ENCODE results near the gene OTUB2. TPM values are rescaled to one million over a fixed set of nuclear protein-coding genes. Genes with fewer than 3 reads are reported as not detected.
A peak's percentile ranks its signal among the peaks of the same experiment; 100 is the strongest.

Gene OTUB2
- total RNA-seq, 1 experiment from 2014 or later = 7.7 TPM

DNA sequence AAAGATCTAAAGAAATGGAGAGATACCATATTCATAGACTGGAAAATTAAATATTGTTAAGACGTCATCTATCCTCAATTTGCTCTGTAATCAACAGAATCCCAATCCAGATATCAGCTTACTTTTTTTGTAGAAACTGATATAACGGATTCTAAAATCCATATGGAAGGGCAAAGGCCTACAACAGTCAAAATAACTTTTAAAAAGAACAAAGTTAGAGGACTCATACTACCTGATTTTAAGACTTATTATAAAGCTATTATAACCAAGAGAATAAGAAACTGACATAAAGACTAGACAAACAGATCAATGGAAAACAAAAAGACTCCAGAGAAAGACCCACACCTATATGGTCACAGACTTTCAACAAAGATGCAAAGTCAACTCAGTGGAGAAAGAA lies 48.9 kb downstream of the OTUB2 start:
- Histone ChIP-seq H3K79me2 (ENCODE audit: low read length) (peaks cover 100% of the 10 kb centered on the region), H3K4me1 (ENCODE audit: insufficient read depth, low read length) (peaks cover 28% of the 10 kb centered on the region), H3K9me3 (ENCODE audit: low read length) (peaks cover 9% of the 10 kb centered on the region; the same call in 1 of the 2 replicates), H3K9me2 (replicated peaks; ENCODE audit: low read length) (no peaks in the 10 kb centered on the region), H3K36me3 (ENCODE audit: low read depth, low read length) (peaks cover 61% of the 10 kb centered on the region), H4K20me1 (ENCODE audit: low read length) (peaks cover 39% of the 10 kb centered on the region), H3K27me3 (ENCODE audit: low read length) (no peaks in the 10 kb centered on the region), H3K27ac (ENCODE audit: low read length) (no peak overlapping the region), H3K4me2 (ENCODE audit: low read length) (no peak overlapping the region), H3F3A (ENCODE audit: low read length, unreplicated experiment) (no peaks in the 10 kb centered on the region), H3K9ac (ENCODE audit: low read length) (no peak overlapping the region), H3K4me3 (ENCODE audit: low read length) (no peak overlapping the region), H2AFZ (ENCODE audit: low read length) (no peak overlapping the region)
- ChIA-PET POLR2A (ENCODE audit: unreplicated experiment) (no interaction called here), CTCF (no interaction called here)
- TF ChIP-seq, protein P1, sequence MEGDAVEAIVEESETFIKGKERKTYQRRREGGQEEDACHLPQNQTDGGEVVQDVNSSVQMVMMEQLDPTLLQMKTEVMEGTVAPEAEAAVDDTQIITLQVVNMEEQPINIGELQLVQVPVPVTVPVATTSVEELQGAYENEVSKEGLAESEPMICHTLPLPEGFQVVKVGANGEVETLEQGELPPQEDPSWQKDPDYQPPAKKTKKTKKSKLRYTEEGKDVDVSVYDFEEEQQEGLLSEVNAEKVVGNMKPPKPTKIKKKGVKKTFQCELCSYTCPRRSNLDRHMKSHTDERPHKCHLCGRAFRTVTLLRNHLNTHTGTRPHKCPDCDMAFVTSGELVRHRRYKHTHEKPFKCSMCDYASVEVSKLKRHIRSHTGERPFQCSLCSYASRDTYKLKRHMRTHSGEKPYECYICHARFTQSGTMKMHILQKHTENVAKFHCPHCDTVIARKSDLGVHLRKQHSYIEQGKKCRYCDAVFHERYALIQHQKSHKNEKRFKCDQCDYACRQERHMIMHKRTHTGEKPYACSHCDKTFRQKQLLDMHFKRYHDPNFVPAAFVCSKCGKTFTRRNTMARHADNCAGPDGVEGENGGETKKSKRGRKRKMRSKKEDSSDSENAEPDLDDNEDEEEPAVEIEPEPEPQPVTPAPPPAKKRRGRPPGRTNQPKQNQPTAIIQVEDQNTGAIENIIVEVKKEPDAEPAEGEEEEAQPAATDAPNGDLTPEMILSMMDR (conservative IDR thresholded peaks at IDR 0.05; ENCODE audit: low read depth, low read length) = no peak
- TF ChIP-seq EZH2 (IDR thresholded peaks at IDR 0.05; ENCODE audit: low read length, unreplicated experiment) (no peak), EZH2phosphoT487 (IDR thresholded peaks at IDR 0.05; ENCODE audit: borderline replicate concordance, low read length) (no peak)
- no peak for ATAC-seq
- intact Hi-C loops (cut with micrococcal nuclease) = no loop called here
- BruUV-seq (replicated peaks) = no TSS peak
- no peak for DNase-seq

DNA sequence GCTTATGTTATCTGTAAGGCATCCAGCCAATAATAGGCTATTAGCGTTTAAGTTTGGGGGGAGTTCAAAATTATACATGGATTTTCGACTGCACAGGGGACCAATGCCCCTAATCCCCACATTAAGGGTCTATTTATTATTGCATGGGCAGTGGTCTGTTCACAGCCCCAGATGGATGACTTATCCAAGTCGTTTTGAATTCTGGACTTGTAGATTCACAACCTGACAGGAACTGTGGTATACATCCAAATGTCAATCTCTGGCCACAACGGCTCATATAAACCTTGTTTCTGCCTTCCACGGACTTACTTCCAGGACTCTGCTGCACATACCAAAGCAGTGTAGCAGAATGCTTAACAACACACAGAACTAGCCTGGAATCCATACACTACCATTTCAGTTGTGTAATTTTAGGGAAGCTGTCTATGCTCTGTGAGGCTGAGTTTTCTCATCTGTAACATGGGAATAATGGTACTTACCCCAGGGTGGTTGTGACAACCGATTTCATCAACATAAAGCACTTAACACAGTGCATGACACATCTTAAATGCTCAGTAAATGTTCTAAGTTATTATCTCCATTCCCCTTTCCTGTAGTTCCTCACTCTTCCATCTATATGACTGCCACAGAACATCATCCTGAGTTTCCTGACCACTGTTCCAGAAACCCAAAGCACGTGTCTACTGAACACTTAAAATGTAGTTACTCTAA lies 51.1 kb downstream of the OTUB2 start:
- ATAC-seq = no peak
- Histone ChIP-seq H3K36me3 (ENCODE audit: low read depth, low read length) (peaks cover 59% of the 10 kb centered on the region), H4K20me1 (ENCODE audit: low read length) (peaks cover 39% of the 10 kb centered on the region), H3K27ac (ENCODE audit: low read length) (no peak overlapping the region), H3K4me2 (ENCODE audit: low read length) (peak overlapping the region; percentile 87), H2AFZ (ENCODE audit: low read length) (no peak overlapping the region), H3K79me2 (ENCODE audit: low read length) (peaks cover 98% of the 10 kb centered on the region), H3K4me3 (ENCODE audit: low read length) (peak overlapping the region; percentile 92), H3K27me3 (ENCODE audit: low read length) (no peaks in the 10 kb centered on the region), H3K4me1 (ENCODE audit: insufficient read depth, low read length) (peaks cover 36% of the 10 kb centered on the region), H3K9me3 (ENCODE audit: low read length) (peaks cover 9% of the 10 kb centered on the region; the same call in 1 of the 2 replicates), H3F3A (ENCODE audit: low read length, unreplicated experiment) (no peaks in the 10 kb centered on the region), H3K9ac (ENCODE audit: low read length) (no peak overlapping the region), H3K9me2 (replicated peaks; ENCODE audit: low read length) (no peaks in the 10 kb centered on the region)
- BruUV-seq (replicated peaks) = no TSS peak
- CTCF ChIA-PET = no interaction called here
- POLR2A ChIA-PET (ENCODE audit: unreplicated experiment) = no interaction called here
- intact Hi-C loops (cut with micrococcal nuclease) = no loop called here
- DNase-seq = no peak
- no peak for TF ChIP-seq EZH2 (IDR thresholded peaks at IDR 0.05; ENCODE audit: low read length, unreplicated experiment)
- TF ChIP-seq EZH2phosphoT487 (IDR thresholded peaks at IDR 0.05; ENCODE audit: borderline replicate concordance, low read length) = no peak
- TF ChIP-seq, protein P1 (conservative IDR thresholded peaks at IDR 0.05; ENCODE audit: low read depth, low read length) = no peak

- peaks cover 96% of the 10 kb centered on the region for H3K79me2 ChIP-seq (ENCODE audit: low read length)
- no TSS peak for BruUV-seq (replicated peaks)
- no peak for DNase-seq
- intact Hi-C loops (cut with micrococcal nuclease) = no loop called here
- H3K9me2 ChIP-seq (replicated peaks; ENCODE audit: low read length) = no peaks in the 10 kb centered on the region
- H2AFZ ChIP-seq (ENCODE audit: low read length) = no peak overlapping the region
- H3K27me3 ChIP-seq (ENCODE audit: low read length) = no peaks in the 10 kb centered on the region
- ChIA-PET POLR2A (ENCODE audit: unreplicated experiment) (no interaction called here), CTCF (no interaction called here)
- H3K9me3 ChIP-seq (ENCODE audit: low read length) = peaks cover 9% of the 10 kb centered on the region; the same call in 1 of the 2 replicates
- TF ChIP-seq EZH2 (IDR thresholded peaks at IDR 0.05; ENCODE audit: low read length, unreplicated experiment) (no peak), EZH2phosphoT487 (IDR thresholded peaks at IDR 0.05; ENCODE audit: borderline replicate concordance, low read length) (no peak)
- TF ChIP-seq, protein P1 (conservative IDR thresholded peaks at IDR 0.05; ENCODE audit: low read depth, low read length) = no peak
- H3K27ac ChIP-seq (ENCODE audit: low read length) = no peak overlapping the region
- peak overlapping the region; percentile 87 for H3K4me2 ChIP-seq (ENCODE audit: low read length)
- H4K20me1 ChIP-seq (ENCODE audit: low read length) = peaks cover 39% of the 10 kb centered on the region
- no peak for ATAC-seq
- peak overlapping the region; percentile 92 for H3K4me3 ChIP-seq (ENCODE audit: low read length)
- H3F3A ChIP-seq (ENCODE audit: low read length, unreplicated experiment) = no peaks in the 10 kb centered on the region
- H3K9ac ChIP-seq (ENCODE audit: low read length) = no peak overlapping the region
- H3K36me3 ChIP-seq (ENCODE audit: low read depth, low read length) = peaks cover 57% of the 10 kb centered on the region
- H3K4me1 ChIP-seq (ENCODE audit: insufficient read depth, low read length) = peaks cover 37% of the 10 kb centered on the region
These were observed 51.7 kb downstream of the OTUB2 start for GRCh38 chr14:94077823-94078222.

Measured in PC-3 (cell line).